Cerebellar nuclear complex (tissue), 1 donor: ENCODE results near the gene ABCA4.

ENCODE experiments used
- DNase-seq, 2 experiments: peaks; one replicate each; lab custom pipeline; 2025; lab: John Stamatoyannopoulos, UW

Gene ABCA4

DNA sequence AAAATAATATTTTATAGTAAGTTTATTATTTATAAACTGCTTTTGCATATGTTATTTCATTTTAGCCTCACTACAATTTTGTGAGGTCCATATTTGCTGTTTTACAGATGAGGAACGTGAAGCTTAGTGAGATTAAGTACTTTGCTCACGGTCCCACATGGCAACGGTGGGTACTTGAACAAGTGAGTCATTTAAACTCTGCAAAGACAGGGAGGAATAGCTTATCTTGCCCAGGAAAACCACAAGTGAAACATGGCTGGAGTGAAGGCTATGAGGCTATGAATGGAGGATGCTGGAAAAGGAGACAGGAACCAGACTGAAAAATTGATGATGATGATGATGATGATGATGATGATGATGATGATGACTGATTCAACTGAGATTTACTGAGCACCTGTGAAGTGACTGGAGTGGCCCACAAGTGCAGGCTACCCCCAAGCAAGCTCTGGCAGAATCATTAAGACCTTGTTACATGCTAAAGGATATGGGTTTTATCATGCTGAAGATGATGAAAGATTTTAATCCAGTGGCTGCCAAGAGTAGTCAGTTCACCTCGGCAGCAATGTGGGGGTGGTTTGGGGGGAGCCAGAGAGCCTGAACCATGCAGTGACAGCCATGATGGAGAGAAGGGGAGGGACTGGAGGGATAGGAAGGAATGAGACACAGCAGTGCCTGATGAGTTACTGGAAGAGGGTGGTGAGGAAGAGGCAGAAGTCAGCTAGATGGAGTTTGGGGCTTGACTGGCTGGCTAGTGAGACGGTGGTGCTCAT, 1.4 kb upstream of the ABCA4 start:
- no peak for DNase-seq

DNA sequence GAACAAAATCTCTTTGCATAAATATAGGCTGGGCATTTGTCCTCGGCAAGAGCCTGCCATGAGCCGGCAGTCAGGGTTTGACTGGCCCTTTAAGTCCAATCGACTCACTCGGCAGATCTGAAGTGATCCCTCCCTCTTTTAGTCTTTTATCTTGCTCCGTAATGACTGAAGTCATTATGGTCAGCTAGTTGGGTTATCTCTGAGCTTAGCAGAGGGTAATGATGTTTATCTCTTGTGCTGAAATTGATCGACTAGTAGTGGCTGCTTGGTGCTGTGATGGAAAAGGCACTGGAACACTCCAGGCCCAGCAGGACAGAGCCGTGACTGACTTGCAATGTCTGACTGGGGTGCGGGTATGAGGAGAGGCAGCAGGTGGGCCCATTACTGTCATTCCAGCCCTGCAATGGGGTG, 468 bp upstream of the ABCA4 start:
- DNase-seq, result no peak

GRCh38 chr1:94120570-94120901, 412 bp downstream of the ABCA4 start:
- no peak for DNase-seq

GRCh38 chr1:94119796-94120569, 965 bp downstream of the ABCA4 start:
- DNase-seq, result no peak

- no peak for DNase-seq
These were observed 1.6 kb downstream of the ABCA4 start for GRCh38 chr1:94119306-94119705.

GRCh38 chr1:94118471-94118870, 2.5 kb downstream of the ABCA4 start:
- peak in 1 of 2 experiments; percentile 9 for DNase-seq

DNA sequence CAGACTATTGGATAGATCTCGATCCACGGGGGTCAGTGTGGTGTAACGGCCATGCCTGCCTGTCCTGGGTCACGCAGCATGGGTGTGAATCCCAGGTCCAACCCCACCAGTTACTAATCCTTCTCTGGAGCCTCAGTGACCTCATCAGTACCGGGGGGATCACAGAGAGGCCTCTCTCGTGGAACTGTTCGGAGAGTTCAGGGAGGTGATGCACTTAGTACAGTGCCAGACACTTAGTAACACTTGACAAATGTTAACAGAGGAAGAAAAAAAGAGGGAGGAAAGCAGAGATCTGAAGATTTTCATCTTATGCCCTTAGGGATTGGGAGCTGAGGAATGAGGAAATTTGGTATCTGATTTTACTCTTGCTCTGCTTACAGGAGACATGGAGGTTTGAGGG, 2.9 kb downstream of the ABCA4 start:
- no peak for DNase-seq

DNA sequence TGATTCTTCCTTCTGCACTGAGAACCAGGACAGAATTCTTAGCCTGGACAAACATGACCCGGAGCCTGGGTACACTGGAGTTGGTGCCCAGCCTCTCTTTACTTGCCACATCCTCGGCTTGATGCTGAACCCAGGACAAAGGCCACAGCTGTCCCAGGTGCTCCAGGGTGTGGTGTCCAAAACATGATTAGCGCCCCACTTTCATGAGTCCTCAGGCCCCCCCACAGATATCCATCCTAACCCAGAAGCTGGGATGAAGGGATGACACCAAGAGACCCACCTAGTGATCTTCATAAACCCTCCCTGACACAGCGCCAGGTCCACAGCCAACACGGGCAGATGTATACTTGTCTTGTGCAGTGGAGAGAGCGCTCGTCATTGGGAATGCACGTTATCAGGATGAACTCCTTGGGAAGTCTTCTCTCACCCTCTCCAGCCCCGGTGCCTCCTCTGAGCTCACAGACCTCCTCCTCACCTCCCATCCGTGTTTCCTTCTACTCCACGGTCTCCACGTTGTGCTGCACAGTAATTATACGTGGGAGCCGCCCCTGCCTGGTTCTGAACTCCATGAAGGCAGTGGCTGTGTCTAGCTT, 3.6 kb downstream of the ABCA4 start:
- DNase-seq, result no peak

- no peak for DNase-seq
These were observed 5.0 kb downstream of the ABCA4 start for GRCh38 chr1:94115900-94116436.

GRCh38 chr1:94115254-94115899, 5.6 kb downstream of the ABCA4 start:
- DNase-seq, result no peak

DNA sequence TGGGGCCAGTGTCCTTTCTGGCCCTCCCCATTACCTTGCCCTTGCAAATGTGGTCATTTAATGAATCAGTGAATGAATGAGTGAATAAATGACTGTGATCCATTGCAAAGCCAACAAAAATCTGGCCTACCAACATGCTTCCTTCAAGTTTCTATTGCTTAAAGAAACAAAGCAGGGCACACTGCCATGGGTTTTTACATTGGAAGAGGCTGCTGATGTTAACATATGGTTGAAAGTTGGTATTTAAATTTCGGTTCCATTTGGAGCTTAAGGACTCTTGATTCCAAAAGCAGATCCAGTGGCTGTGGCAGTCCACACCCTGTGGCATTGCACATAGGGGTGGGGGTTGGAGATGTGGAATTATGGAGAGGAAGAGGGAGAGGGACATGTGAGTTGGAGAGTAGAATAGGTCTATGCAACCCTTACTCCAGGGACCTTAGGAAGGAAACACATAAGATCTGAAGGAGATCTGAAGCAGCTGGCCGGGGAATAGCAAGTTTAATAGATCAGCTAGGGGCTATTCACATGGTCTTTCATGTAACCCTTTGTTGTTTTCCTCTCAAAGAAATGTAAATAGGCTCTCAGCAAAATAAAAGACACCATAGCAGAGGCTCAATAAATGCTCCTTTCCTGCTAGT, 7.2 kb downstream of the ABCA4 start:
- DNase-seq, result no peak

- no peak for DNase-seq
These were observed 9.1 kb downstream of the ABCA4 start for GRCh38 chr1:94111879-94112278.

- no peak for DNase-seq
These were observed 9.8 kb downstream of the ABCA4 start for GRCh38 chr1:94110946-94111740.

DNA sequence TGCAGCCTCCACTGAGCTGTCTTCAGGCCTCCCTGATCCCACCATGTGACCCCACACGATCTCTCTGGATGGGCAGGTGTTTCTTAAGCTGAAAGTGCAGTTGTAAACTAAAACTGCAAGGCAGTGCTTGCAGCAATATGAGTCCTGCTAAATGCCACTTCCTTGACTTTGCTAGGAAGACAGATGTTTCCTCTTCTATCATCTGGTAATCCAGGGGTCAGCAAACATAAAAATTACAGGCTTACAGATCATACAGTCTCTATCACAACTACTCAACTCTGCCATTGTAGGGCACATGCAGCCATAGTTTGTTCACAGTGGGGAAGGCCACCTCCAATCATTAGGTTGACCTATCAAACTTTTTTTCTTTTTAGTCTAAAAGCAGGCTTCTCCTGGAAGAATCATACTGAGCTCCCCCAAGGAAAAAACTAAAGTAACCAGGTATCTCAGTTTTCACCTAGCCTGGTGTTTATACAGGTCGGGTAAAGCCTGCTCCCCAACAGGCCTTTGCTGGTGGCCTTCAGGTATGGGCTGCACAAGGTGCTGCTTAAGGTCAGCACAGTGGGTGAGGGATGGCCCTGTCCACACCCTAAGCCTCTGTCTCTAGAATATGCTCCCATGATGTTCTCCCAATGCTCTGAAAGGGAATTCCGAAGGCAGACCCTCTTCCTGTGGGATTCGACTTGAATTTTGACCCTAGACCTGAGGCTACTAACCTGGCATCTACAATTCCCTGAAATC, 10.8 kb downstream of the ABCA4 start:
- no peak for DNase-seq

- no peak for DNase-seq
These were observed 11.5 kb downstream of the ABCA4 start for GRCh38 chr1:94109478-94109877.

- DNase-seq, result no peak
These were observed 13.8 kb downstream of the ABCA4 start for GRCh38 chr1:94107141-94107540.

- no peak for DNase-seq
These were observed 14.2 kb downstream of the ABCA4 start for GRCh38 chr1:94106716-94107115.

GRCh38 chr1:94105957-94106529, 14.9 kb downstream of the ABCA4 start:
- no peak for DNase-seq

DNA sequence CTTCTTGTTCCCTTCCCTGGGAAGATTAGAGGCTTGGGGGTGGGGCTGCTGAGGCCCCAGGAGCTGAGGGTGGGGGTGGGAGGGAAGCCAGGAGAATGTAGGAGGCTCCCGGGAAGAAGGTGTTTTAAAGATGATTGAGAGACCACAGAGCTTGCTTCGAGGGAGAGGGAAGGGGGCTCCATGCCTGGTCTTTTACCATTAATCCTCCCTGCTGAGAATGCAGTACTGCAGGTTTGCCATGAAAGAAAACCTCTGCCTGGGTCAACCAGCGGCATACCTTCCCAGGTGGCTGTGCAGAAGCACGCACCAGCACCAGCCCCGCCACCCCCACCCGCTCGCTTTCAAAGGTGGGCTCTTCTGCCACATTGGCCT, 15.4 kb downstream of the ABCA4 start:
- DNase-seq, result no peak
